Urinary bladder (tissue), 4 donors: ENCODE measurements around the gene KCNIP1. TPM values are rescaled to one million over a fixed set of nuclear protein-coding genes. Genes with fewer than 3 reads are reported as not detected.
"Not testable (repeated sequence)": the region's sequence is repeated elsewhere in the genome, so short reads cannot be mapped to it uniquely, and the experiment has no call there.

Experiments
- DNase-seq: peaks from one replicate; pipeline ENCODE4 v3.0.0-alpha.2; 2015; ENCODE audit errors: extremely low spot score
- H3K27ac ChIP-seq: one replicate; pipeline ENCODE4 v1.5.1; 2013; ENCODE audit warnings: low read depth, mild to moderate bottlenecking, moderate library complexity
- H3K36me3 ChIP-seq: one replicate; pipeline ENCODE4 v1.6.1; 2013; ENCODE audit warnings: mild to moderate bottlenecking, moderate library complexity; ENCODE audit not compliant: insufficient read depth
- H3K4me1 ChIP-seq: one replicate; pipeline ENCODE4 v1.6.1; 2013; ENCODE audit warnings: mild to moderate bottlenecking, moderate library complexity; ENCODE audit not compliant: insufficient read depth
- H3K4me3 ChIP-seq: one replicate; pipeline ENCODE4 v1.5.1; 2013; ENCODE audit warnings: low read depth, low read length
- WGBS: extraction: QIAGEN DNeasy Blood & Tissue Kit; methylation state at CpG from one replicate; pipeline ENCODE4 v1.1.7; 2013; 5-methylcytosine and 5-hydroxymethylcytosine counted together
- polyA plus RNA-seq: library from polyadenylated mRNA; stranded (reverse); fragments of 200-250 nt; gene quantifications from one replicate; pipeline ENCODE4 v1.2.3, GENCODE V29; 2013
- total RNA-seq: library from RNA; depleted of rRNA; stranded (reverse); fragments of >200 nt; gene quantifications from one replicate; pipeline ENCODE4 v1.2.3, GENCODE V29; 2014
- donor health status: healthy with polysubstance abuse.
- donor health status: healthy.

KCNIP1 gene
- total and polyA plus RNA-seq, 2 donors: 0.22 to 3.0 TPM

DNA sequence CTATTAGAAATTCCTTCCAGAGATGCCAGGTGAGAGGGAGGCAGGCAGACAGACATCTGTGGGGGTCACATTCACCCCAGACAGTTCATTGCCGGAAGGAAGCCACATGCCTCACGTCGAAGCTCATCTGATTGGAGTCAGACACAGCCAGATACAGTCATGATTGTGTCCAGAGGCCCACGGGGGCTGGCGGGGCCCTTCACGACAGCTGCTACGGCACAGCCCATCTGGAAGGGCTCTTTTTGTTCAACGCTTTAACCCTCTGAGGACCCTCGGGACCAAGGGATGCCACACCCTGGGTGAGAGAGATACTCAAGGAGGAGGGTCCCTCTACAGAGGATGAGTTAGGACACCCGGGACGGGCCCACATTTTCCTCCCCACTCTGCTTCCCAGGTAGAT lies 247.8 kb downstream of the KCNIP1 start:
- DNase-seq: no peak
- Histone ChIP-seq H3K36me3 (no peaks in the 10 kb centered on the region), H3K27ac (no peak overlapping the region), H3K4me1 (no peaks in the 10 kb centered on the region), H3K4me3 (no peak overlapping the region)
- 57% methylated on average over 11 of the region's 11 CpGs for WGBS

DNA sequence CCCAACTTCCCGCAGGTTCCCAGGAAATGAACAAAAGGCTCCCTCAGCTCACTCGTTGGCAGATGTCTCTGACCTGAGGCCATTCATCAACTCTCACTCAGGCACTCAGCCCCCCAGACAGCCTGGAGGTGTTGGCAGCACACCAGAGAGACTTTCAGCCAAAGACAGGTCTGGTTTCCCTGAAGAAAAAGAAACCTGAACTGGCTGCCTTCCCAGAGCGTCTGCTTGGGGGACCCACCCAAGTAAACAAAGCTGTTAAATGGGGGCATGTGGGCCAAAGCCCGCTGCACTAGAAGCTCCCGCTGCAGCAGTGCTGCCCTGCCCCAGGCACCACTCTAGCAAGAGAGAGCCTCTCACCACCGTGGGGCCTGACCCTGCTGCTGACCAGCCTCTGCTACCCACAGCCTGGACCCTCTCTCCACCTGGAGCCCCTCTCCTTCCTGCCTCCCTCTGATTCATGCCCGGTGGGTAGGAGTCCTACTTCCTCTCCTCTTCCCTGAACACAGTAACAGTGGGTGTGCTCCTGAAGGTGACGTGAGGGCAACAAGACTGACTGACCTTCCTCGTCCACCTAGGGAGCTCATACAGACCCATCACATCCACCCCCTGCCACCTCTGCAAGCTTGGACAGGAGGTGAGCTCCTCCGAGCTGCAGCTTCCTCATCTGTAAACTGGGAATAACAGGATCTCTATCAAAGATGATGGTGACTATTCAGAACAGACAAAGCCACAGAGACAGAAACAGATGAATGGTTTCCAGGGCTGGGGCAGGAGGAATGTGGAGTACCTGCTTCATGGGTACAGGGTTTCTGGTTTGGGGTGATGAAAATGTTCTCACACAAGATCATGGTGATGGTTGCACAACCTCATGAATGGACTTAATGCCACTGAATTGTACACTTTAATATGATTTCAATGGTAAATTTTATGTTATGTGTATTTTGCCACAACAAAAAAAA lies 248.7 kb downstream of the KCNIP1 start:
- 46% methylated on average over 10 of the region's 10 CpGs for WGBS
- Histone ChIP-seq H3K27ac (no peak overlapping the region), H3K4me3 (no peak overlapping the region), H3K4me1 (no peaks in the 10 kb centered on the region), H3K36me3 (no peaks in the 10 kb centered on the region)
- DNase-seq: no peak

DNA sequence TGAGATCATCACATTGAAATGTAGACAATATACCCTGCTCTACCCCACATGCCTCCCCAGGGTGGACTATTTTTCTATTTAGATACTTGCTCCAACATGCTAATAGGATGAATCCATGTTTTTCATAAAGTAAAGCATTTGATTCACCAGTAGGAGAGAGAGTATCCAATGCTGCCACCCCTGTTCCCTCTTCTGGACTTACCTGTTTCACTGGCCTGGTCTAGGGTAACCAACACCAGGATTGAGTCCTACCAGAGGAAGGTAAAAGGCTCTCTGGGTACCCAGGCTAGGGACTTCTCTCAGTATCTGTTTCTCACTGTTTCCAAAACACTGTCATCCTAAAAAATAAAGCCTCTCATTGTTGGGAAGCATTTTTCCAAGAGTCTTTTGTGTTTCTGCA lies 249.5 kb downstream of the KCNIP1 start:
- no peak overlapping the region for H3K27ac ChIP-seq
- no peaks in the 10 kb centered on the region for H3K4me1 ChIP-seq
- H3K36me3 ChIP-seq: no peaks in the 10 kb centered on the region
- no peak overlapping the region for H3K4me3 ChIP-seq
- no peak for DNase-seq

DNA sequence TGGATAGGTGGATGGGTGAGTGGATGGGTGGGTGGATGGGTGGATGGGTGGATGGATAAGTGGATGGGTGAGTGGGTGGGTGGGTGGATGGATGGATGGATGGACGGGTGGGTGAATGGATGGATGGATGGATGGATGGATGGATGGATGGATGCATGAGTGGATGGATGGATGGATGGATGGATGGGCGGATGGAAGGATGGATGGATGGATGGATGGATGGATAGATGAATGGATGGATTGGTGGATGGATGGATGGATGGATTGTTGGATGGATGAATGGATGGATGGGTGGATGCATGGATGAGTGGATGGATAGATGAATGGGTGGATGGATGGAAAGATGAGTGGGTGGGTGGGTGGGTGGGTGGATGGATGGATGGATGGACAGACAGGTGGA lies 250.7 kb downstream of the KCNIP1 start:
- H3K27ac ChIP-seq, H3K4me3 ChIP-seq, H3K4me1 ChIP-seq, H3K36me3 ChIP-seq, DNase-seq: not testable (repeated sequence)
- 91% methylated on average over 2 of the region's 2 CpGs for WGBS

DNA sequence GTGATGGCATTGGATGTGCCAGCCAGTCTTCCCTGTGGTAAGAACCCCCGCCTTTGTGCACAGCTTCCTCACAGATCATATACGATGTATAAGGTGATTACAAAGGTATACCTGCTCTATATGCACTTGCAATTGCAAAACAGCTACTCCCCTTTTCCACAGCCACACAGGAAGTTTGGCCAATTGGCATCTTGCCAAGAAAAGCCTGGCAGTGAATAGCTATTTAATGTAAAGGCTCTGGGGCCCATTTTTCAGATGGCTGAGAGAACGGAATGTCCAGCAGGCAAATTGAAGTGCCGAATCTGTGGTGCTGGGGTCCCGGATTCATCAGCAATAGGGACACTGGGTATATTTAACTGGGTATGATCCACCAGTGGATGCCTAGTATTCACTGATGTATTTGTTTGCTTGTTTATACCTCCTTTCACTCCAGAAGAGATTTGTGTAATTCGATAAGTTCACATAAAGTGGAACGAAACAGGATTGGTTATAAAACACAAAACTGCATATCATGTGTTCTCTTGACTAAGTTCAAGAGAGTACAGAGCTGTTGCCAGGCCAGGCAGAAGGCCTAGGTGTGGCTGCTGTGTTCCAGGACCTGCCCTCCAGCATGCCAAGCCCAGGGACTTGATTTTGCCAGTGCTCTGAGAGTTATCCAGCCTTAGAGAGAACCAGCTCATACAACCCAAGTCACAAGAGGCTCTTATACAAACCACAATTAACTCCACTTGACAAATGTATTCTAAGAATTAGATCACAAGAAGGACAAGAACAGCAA lies 252.0 kb downstream of the KCNIP1 start:
- H3K36me3 ChIP-seq: no peaks in the 10 kb centered on the region
- H3K4me3 ChIP-seq: no peak overlapping the region
- no peak overlapping the region for H3K27ac ChIP-seq
- 72% methylated on average over 7 of the region's 7 CpGs for WGBS
- H3K4me1 ChIP-seq: no peaks in the 10 kb centered on the region
- no peak for DNase-seq

DNA sequence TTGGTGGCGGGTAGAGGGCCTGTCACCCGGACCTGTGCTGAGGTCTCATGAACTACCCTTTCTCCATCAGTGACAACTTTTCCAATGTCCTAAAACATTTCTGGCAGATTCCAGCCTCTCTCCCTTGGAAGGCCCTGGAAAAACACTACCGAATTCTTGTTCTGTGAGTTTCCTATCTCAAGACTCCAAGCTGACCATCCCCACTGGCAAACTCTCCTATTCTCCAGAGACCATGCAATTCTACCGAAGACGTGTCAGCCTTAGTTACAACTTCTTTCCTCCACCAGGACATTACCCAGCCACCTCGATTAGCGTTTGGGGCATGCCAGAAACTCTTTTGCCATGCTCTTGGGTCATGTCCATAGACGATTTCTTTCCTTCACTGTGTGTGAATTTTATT lies 252.9 kb downstream of the KCNIP1 start:
- no peak overlapping the region for H3K4me3 ChIP-seq
- H3K27ac ChIP-seq: no peak overlapping the region
- no peak for DNase-seq
- 92% methylated on average over 8 of the region's 8 CpGs for WGBS
- H3K4me1 ChIP-seq: no peaks in the 10 kb centered on the region
- H3K36me3 ChIP-seq: no peaks in the 10 kb centered on the region

DNA sequence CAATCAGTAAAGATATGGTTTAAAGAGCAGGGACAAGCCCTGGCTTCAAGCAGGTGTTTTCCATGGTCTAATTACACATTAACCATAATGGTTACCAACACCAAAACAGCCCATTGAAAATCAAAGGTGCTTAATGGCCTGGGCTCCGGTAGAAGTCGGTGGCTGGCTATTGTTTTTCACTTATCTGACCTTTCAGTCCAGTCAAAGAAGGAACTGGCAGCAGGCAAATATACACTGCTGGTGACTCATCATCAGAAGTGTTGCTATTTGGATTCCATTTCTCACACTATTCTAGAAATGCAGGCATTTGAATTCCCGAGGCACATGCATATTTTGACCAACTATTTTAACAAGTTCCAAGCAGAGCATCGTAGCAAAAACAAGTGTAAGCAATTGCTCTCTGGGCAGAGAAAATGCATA lies 253.4 kb downstream of the KCNIP1 start:
- WGBS: 19% methylated on average over 4 of the region's 4 CpGs
- no peak overlapping the region for H3K27ac ChIP-seq
- H3K36me3 ChIP-seq: no peaks in the 10 kb centered on the region
- no peaks in the 10 kb centered on the region for H3K4me1 ChIP-seq
- no peak for DNase-seq
- H3K4me3 ChIP-seq: no peak overlapping the region

DNA sequence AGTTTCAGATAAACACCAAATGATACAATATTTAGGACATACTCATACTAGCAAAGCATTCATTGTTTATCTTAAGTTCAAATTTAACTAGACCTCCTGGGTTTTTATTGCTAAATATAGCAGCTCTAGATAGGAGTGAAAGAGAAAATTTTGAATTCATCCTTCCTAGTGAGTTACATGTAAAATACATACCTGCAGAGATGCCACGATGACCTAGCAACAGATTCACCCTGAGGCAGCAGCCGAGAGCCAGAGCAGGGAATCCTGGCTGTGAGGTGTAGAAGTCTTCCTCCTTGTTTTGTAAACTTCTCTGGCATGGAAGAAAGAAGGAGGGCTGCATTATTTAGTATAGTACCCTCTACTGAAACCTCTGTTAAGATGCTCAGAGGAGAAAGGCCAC lies 253.8 kb downstream of the KCNIP1 start:
- Histone ChIP-seq H3K4me1 (no peaks in the 10 kb centered on the region), H3K4me3 (no peak overlapping the region), H3K36me3 (no peaks in the 10 kb centered on the region), H3K27ac (no peak overlapping the region)
- no peak for DNase-seq
- 80% methylated on average over 2 of the region's 2 CpGs for WGBS

DNA sequence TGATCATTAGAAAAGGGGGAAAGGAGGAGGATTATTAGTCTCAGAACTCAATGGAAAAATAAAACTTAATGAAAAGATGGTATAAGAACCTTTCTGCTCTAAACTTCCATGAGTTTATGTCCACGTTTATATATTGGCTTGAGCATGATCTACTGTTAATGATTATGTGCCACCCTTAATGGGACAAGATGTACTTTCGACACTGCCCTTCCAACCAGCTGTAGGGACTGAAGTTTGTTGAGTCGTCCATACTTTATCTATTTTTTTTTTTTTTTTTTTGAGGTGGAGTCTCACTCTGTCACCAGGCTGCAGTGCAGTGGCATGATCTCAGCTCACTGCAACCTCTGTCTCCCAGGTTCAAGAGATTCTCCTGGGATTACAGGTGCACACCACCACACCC lies 254.7 kb downstream of the KCNIP1 start:
- H3K4me3 ChIP-seq: no peak overlapping the region
- 90% methylated on average over 3 of the region's 3 CpGs for WGBS
- no peak for DNase-seq
- no peak overlapping the region for H3K27ac ChIP-seq
- no peaks in the 10 kb centered on the region for H3K4me1 ChIP-seq
- H3K36me3 ChIP-seq: no peaks in the 10 kb centered on the region

DNA sequence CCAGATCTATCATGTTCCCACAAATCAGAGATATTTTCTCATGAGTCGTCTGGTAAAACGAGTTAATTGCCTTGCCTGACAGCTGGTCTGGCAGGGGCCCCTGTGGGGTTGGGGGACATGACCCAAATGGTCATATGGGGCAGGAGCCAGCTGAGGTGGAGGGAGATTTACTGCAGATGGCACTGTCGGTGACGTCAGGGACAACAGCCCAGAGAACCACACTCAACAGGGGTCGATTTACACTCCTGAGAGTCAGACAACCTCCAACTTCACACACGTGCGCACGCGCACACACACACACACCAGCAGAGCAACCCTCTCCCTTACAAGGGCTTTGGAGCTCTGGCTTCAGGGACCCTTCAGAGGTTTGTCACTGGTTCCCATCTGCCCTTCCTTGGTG lies 256.3 kb downstream of the KCNIP1 start:
- DNase-seq: no peak
- no peak overlapping the region for H3K4me3 ChIP-seq
- H3K4me1 ChIP-seq: no peaks in the 10 kb centered on the region
- WGBS: 62% methylated on average over 9 of the region's 9 CpGs
- no peak overlapping the region for H3K27ac ChIP-seq
- H3K36me3 ChIP-seq: no peaks in the 10 kb centered on the region

DNA sequence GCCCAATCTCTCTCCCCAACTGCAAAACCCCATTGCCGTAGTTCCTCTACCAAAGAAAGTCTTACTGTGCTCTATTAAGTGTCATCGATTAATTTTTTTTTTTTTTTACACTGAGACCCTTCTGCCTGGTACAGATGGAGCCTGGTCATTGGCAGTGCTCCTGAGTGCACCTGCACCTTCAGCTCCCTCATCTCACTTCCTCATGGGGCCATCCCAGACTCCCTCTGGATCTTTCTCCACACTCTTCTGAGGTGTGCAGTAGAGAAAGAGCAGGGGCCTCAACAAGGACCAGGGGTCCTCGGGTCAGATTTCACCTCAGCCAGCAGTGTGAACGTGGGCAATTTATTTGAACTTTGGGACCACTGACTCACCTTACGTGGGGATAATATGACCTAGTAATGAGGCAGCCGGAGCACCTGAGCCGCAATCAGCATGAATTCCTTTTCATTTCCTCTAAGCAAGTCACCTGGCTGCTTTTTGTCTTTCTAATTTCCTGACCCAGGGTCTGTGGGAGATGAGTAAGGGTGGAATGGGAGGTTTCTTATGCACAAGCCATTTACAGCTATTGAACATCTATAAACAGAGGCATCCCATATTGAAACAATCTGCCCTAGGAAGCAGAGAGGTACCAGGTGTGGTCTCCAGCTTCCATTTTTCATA lies 257.4 kb downstream of the KCNIP1 start:
- WGBS: 80% methylated on average over 7 of the region's 7 CpGs
- H3K4me1 ChIP-seq: no peaks in the 10 kb centered on the region
- DNase-seq: no peak
- H3K27ac ChIP-seq: no peak overlapping the region
- H3K36me3 ChIP-seq: no peaks in the 10 kb centered on the region
- no peak overlapping the region for H3K4me3 ChIP-seq

DNA sequence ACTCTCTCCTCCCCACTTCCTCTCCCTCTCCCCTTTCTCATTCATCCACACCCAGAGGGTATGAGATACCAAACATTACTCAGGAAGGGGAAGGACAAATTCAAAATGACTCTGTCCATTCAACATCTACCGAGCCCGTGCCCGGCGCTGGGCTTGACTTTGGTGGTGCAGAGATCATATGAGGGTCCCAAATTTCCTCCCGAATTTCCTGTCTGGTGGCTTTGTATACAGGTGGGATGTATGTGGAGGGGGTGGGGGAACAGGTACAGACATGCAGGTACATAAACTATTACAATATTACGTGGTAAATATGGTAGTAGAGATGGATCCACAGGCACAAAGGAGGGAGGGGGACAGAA lies 257.9 kb downstream of the KCNIP1 start:
- no peak for DNase-seq
- H3K4me3 ChIP-seq: no peak overlapping the region
- H3K36me3 ChIP-seq: no peaks in the 10 kb centered on the region
- H3K4me1 ChIP-seq: no peaks in the 10 kb centered on the region
- WGBS: 90% methylated on average over 6 of the region's 6 CpGs
- no peak overlapping the region for H3K27ac ChIP-seq

DNA sequence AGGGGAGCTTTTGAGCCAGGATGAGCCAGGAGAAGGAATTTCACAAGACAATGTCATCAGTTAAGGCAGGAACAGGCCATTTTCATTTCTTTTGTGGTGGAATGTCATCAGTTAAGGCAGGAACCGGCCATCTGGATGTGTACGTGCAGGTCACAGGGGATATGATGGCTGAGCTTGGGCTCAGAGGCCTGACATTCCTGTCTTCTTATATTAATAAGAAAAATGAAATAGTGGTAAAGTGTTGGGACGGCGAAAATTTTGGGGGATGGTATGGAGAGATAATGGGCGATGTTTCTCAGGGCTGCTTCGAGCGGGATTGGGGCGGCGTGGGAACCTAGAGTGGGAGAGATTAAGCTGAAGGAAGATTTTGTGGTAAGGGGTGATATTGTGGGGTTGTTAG lies 258.5 kb downstream of the KCNIP1 start:
- H3K27ac ChIP-seq, DNase-seq, H3K4me1 ChIP-seq: not testable (repeated sequence)

DNA sequence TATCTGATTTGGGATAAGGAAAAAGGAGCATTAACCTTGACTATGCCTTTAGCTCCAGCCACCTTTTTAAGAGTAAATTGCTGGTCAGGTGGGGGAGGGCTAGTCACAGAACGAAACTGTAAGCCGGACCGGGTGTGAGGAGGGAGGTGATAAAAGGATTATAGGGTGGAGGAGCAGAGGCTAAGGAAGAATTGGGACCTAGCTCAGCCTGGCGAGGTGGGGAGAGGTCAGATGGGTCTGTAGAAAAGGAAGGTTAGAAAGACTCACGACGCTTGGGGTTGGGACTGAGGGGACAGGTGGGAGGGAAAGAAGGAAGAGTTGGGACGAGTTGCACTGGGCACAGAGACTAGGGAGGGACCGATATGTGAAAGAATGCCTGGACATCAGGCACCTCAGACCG lies 262.0 kb downstream of the KCNIP1 start:
- H3K4me1 ChIP-seq, H3K36me3 ChIP-seq, H3K27ac ChIP-seq, H3K4me3 ChIP-seq, DNase-seq: not testable (repeated sequence)
- 63% methylated on average over 9 of the region's 9 CpGs for WGBS

More for the DNA sequence above, 258.5 kb downstream of the KCNIP1 start:
- 94% methylated on average over 9 of the region's 9 CpGs for WGBS
- not testable (repeated sequence) for H3K36me3 ChIP-seq, H3K4me3 ChIP-seq
